Spleen (tissue), 7 donors: ENCODE data around the gene MICU2.

ENCODE experiments used
- CTCF ChIP-seq, 11 experiments: fragments of 200-600 bp in 7 of 11; fragments of 450-650 bp in 4 of 11; sonication (generic) in 4 of 11; IDR thresholded peaks in 8 of 11; conservative IDR thresholded peaks in 3 of 11; 1 replicate in 7 of 11; 2 replicates in 4 of 11; pipeline versions ENCODE4 v1.4.0 to v1.8.0; 2016 to 2021; ENCODE audit warnings: antibody characterized with exemption in 11 of 11, inconsistent platforms in 4 of 11, mild to moderate bottlenecking in 1 of 11
- POLR2A ChIP-seq, 3 donors: fragments of 450-650 bp; IDR thresholded peaks; one replicate each; pipeline ENCODE4 v1.5.1; 2017; ENCODE audit warnings: antibody characterized with exemption in 3 of 3, mild to moderate bottlenecking in 1 of 3
- POLR2AphosphoS5 ChIP-seq, 3 donors: sonication (generic); formaldehyde crosslinking; IDR thresholded peaks; one replicate each; pipeline ENCODE4 v1.5.1; 2017; ENCODE audit warnings: antibody characterized with exemption in 3 of 3
- donor health status: DM: no; HTN: no; CAD: no; lungs with moderate emphysema.
- donor health status: DM: no; HTN: no; CAD: no.
- donor health status: DM: no; HTN: no; CAD: no.

GRCh38 chr13:21544515-21544914 is 59.5 kb downstream of the MICU2 start:
- TF ChIP-seq POLR2A (IDR thresholded peaks at IDR 0.05) (no peak), CTCF (IDR thresholded peaks at IDR 0.05 in 8 of 11, conservative IDR thresholded peaks at IDR 0.05 in 3 of 11) (no peak), POLR2AphosphoS5 (IDR thresholded peaks at IDR 0.05) (no peak)
